ENCODE measurements around the gene ZNF850.
"Not testable (repeated sequence)": the region's sequence is repeated elsewhere in the genome, so short reads cannot be mapped to it uniquely, and the experiment has no call there.

ZNF850 gene
- 9.8 to 20.2 (median 13.1) reads per million in 3 experiments for total RNA-seq

DNA sequence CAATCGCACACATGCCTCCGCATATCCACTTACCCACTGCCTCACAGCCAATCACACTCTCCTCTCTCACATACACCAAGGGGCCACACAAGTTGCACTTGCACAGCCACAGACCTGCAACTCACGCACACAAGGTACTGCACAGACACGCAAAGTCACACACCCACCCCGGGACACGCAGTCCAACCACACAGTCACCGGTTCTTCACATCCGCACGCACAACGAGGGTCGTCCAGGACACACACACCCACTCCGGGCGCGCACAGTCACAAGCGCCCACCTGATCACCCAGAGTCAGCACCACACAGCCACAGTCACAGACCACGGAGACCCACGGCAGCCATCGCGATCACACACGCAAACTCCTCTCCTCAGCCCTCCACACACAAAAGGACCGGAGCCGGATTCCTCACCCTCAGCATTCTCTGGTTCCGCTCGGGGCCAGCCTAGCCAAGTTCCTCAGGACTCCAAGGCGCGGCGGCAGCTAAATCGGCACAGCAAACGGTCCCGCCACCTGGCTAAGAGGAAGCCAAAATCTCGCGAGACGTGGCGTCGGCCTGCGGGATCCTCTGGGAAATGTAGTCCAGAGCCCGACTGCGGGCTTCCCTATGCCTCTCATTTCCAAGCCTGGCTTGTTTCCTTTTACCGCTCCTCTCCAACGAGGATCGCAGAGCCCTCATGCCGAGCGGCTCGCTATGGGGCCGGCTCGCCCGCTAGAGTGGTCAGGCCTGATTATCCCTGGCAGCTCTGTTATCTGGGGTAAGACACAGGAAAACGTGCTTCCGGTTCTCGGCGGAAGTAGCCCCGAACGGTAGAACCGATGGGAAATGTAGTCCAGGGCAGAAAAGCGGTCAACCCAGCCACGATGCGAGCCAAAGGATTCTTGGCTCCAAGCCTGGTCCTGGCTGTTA lies at the start of gene ZNF850:
Gene ZNF850, minus strand, starts transcription at position 497 of the 912 bp plus-strand sequence. CDS start 10,201 bp downstream, outside the sequence.
- DNase-seq: peak; percentile 92

DNA sequence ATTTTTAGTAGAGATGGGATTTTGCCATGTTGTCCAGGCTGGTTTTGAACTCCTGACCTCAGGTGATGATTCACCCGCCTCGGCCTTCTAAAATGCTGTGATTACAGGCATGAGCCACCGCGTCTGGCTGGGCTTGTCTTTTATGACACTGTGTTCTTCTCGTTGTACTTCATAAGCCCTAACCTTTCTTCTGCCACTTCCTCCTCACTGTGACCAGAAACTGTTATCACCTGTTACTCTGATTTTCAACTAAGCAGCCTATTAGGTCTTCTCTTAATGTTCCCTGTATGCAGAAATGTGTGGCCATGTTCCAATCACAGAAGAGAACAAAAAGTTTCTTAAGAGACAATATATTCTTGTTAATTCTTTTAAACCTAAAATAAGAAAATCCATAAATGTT lies 49.2 kb upstream of the ZNF850 start:
- DNase-seq: no peak

DNA sequence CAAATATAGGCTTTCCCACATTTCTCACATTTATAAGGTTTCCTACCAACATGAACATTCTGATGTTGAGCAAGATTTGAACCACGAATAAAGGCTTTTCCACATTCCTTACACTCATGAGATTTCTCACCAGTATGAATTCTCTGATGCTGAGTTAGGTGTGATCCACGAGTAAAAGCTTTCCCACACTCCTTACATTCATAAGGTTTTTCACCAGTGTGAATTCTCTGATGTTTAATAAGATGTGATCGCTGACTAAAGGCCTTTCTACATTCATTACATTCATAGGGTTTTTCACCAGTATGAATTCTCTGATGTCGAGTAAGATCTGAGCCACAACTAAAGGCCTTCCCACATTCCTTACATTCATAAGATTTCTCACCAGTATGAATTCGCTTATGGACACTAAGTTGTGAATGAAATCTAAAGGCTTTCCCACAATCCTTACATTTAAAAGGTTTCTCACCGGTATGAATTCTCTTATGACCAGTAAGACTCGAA lies 46.6 kb upstream of the ZNF850 start:
- DNase-seq: no peak

DNA sequence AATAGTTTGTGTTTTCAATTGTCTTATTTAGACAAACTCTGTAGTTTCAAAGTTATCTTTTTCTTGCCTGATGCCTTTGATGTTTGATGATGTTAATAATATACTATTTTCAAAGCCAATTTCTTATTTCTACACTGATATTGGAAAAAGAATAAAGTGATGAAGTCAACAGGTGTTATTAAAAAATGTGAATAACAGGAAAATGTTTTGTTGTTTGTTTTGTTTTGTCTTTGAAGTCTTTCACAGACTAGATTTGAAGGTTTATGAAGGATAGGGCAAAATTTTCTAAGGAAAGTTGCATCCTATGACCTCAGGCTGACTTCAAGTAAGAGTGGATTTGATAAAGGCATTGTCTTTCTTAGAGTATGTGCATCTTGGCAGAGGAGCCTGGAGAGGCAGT lies 34.4 kb upstream of the ZNF850 start:
- DNase-seq: no peak

DNA sequence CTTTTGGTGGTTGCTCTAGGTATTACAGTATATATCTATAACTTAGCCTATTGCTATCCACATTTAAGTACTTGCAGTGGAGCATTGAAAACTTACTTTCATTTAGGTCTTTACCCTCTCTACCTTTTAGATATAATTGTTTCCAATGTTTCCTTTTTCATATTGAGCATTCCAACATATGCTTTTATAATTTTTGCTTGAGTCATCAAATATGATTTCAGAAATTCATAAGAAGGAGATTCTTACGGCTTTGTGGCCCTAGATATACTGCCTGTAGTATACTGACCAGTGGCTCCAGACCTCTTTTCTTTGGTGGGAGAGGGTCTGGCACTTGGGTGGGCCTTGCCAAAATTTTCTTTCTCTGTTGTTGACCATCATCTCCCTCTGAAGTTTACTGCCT lies 32.8 kb upstream of the ZNF850 start:
- no peak for DNase-seq

DNA sequence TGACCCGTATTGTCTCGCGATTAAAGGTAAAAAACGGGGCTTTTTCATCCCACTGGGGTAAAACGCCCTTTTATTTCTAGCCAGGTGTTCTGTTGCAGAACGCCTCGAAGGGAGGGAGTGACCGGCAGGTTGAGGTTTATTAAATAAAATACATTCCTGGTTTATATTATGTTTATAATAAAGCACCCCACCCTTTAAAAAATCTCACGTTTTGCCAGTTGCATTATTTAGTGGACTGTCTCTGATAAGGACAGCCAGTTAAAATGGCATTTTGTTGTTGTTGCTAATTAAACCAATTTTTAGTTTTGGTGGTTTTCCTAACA lies 25.1 kb upstream of the ZNF850 start:
- no peak for DNase-seq

DNA sequence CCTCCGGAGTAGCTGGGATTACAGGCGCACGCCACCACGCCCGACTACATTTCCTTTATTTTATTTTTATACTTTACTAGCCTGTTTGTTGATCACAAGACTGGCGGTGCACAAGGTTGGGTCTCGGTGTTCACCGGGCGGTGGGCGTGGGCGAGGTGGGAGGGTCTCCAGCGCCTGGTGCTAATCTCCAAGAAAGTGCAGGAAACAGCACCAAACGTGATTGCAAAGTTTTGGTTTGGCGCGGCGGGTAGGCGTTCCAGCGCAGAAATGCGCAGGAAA lies 24.0 kb upstream of the ZNF850 start:
- DNase-seq: no peak

DNA sequence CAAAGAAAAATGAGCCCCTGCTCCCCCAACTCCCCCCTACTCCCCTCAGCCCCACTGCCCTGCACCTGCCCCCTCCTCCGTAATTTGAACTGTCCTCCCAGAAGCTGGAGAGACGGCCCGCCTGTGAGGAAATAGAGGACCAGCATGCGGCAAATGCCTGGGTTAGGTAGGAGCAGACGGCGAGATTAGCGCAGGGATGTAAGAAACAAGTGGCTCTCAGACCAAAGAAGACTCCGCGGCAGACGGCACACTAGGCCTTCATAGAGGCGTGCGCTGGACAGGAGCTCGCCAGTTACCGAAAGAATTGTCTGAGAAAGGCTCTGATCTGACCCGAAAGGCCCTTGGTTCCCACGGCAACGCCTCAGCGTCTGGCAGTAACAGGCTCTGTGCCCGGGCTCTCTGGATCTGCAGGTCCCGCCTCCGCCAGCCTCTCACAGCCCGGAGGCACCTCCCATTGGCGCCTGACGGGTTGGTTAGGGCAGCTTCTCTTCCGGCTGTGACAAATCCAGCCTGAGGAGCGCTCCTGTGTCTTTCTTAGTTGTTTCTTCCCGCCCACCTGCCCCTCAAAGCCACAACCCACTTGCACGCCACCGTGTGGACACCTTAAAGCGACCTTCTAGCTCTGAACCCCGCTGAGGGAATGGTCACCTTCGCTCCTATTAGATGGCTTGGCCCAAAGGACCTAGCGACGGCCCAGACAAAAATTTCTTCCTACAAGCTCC lies 19.0 kb upstream of the ZNF850 start:
- not testable (repeated sequence) for DNase-seq

DNA sequence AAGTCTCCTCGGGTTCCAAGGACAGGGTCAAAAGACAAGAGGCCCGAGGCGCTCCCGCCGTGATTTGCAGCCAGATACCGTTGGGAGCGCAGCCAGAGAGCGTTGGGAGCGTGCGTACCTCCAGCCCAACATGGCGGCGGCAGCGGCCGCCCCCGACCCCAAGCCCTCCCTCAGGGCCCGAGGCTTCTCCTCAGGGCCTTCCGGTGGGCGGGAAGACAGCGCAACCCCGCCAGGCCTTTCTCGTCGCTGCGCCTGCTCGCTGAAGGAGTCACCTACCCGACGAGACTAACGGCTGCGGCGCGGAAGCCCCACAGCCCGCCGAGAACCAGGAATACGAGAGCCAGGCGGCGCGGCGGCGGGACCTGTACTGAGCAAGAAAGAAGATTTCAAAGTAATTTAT lies 3.2 kb upstream of the ZNF850 start:
- no peak for DNase-seq

DNA sequence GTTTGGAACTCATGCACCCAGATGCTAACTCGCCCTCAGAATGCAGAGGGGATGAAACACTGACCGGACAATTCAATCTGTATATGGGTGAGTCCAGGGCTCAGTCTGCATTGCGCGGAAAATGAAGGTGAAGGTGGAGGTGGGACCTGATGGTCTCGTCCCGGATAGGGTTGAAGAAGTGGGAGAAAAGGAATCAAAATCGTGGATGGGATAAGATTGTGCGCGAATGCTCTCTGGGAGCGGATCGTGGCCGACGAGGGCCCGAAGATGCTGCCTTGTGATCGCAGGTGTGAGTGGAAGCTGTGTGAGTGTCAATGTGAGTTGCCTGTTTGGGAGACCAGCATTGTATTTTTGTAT lies 594 bp upstream of the ZNF850 start:
- no peak for DNase-seq

DNA sequence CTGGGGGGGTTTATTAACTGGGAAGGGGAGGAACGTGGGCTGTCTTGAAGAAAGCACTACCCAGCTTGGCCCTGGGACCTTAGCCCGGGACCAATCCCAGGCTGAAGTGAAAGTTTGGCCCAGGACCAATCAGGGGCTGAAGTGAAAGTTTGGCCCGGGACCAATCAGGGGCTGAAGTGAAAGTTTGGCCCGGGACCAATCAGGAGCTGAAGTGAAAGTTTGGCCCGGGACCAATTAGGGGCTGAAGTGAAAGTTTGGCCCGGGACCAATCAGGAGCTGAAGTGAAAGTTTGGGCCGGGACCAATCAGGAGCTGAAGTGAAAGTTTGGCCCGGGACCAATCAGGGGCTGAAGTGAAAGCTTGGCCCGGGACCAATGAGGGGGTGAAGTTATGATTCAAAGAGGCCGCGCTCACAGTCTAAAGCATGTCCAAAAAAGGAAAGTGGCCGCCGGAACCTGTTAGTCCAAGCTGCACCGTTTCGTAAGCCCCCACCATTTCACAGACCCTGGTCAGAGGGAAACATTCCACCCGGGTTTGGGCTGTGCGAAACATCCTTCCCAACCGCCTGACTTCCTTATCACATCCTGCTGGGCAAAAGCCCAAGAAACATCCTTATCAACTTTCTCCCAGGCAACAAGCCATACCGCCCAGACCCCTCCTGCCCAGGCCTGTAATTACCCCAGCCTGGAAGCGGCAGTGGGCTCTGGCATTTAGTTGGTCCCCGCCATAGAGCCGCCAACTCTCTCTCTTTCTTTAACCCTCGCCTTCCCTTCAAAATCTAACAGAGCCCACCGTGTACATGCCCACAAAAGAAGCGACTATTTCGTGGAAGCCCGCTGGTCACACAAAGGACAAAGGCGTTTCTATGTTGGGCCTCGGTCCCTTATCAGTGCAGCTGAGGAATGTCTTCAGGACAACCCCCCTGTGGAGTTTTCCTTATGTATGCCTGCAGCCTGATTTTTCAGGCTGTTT lies 1.1 kb downstream of the ZNF850 start:
- no peak for DNase-seq

DNA sequence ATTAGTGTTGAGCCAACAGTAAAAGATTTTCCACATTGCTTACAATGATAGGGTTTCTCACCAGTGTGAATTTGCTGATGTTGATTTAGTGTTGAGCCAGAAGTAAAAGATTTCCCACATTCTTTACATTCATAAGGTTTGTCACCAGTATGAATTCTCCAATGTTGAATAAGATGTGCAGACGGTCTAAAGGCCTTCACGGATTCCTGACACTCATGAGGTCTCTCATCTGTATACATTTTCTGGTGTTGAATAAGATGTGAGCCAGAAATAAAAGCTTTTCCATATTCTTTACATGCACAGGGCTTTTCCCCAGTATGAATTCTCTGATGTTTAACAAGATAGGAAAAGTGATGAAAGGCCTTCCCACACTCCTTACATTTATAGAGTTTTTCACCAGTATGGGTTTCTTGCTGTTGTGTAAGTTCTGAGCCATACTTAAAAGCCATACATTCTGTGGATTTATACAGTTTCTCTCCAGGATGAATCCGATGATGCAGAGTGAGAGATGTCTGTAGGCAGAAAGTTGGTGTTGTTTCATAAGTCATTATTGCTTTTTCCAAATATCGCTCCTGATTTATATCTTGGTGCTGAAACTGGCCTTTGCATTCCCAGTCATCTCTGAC lies 22.4 kb downstream of the ZNF850 start:
- no peak for DNase-seq

DNA sequence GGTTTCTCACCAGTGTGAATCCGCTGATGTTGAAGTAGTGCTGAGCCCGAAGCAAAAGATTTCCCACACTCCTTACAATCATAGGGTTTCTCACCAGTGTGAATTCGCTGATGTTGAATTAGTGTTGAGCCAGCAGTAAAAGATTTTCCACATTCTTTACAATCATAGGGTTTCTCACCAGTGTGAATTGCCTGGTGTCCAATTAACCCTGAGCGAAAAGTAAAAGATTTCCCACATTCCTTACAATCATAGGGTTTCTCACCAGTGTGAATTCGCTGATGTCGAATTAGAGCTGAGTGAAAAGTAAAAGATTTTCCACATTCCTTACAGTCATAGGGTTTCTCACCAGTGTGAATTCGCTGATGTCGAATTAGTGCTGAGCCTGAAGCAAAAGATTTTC lies 23.0 kb downstream of the ZNF850 start:
- not testable (repeated sequence) for DNase-seq

DNA sequence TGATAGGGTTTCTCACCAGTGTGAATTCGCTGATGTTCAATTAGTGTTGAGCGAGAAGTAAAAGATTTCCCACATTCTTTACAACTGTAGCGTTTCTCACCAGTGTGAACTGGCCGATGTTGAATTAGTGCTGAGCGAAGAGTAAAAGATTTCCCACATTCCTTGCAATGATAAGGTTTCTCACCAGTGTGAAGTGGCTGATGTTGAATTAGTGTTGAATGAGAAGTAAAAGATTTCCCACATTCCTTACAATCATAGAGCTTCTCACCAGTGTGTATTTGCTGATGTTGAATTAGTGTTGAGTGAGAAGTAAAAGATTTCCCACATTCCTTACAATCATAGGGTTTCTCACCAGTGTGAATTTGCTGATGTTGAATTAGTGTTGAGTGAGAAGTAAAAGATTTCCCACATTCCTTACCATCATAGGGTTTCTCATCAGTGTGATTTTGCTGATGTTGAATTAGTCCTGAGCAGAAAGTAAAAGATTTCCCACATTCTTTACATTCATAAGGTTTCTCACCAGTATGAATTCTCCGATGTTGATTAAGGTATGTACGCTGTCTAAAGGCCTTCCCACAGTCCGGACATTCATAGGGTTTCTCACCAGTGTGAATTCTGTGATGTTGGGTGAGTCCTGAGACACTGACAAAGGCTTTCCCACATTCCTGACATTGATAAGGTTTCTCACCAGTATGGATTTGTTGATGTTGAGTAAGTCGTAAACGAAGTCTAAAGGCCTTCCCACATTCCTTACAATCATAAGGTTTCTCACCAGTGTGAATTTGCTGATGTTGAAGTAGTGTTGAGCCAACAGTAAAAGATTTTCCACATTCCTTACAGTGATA lies 24.0 kb downstream of the ZNF850 start:
- DNase-seq: no peak

DNA sequence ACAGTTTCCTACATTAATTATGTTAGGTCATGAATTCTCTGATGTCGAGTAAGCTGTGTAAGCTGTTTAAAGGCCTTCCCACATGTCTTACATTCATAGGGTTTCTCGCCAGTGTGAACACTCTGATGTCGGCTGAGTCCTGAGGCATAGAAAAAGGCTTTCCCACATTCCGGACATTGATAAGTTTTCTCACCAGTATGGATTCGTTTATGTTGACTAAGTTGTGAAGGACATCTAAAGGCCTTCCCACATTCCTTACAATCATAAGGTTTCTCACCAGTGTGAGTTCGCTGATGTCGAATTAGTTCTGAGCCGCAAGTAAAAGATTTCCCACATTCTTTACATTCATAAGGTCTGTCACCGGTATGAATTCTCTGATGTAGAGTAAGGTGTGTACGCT lies 24.9 kb downstream of the ZNF850 start:
- DNase-seq: no peak

DNA sequence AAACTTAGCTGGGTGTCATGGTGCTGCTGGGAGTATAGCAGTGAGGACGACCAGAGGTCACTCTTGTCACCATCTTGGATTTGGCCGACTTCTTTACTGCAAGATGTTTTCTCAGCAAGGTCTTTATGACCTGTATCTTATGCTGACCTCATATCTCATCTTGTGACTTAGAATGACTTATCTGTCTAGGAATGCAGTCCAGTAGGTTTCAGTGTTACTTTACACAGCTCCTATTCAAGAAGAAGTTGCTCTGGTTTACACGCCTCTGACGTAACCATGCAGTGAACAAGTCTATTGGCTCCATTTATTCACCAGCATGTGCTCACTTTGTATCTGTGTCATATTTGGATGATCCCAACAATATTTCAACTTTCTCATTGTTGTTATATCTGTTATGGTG lies 26.7 kb downstream of the ZNF850 start:
- no peak for DNase-seq

DNA sequence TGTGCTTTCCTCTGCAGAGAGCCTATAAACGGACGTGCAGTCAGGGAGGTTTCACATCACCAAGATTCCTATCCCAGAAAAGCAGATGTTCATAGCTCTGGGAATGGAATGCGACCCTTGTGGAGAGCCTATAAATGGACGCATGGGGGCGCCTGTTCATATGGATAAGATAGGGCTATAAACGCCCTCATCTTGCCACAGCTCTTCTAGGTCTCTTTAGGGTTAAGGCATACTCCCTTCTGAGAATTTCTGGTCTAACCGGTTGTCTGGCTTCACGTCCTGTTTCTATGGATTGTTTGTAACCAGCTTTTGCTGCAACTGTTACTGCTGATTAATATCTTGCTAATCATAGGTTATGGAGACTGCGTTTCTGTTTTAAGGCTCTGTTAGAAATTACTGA lies 36.4 kb downstream of the ZNF850 start:
- not testable (repeated sequence) for DNase-seq

DNA sequence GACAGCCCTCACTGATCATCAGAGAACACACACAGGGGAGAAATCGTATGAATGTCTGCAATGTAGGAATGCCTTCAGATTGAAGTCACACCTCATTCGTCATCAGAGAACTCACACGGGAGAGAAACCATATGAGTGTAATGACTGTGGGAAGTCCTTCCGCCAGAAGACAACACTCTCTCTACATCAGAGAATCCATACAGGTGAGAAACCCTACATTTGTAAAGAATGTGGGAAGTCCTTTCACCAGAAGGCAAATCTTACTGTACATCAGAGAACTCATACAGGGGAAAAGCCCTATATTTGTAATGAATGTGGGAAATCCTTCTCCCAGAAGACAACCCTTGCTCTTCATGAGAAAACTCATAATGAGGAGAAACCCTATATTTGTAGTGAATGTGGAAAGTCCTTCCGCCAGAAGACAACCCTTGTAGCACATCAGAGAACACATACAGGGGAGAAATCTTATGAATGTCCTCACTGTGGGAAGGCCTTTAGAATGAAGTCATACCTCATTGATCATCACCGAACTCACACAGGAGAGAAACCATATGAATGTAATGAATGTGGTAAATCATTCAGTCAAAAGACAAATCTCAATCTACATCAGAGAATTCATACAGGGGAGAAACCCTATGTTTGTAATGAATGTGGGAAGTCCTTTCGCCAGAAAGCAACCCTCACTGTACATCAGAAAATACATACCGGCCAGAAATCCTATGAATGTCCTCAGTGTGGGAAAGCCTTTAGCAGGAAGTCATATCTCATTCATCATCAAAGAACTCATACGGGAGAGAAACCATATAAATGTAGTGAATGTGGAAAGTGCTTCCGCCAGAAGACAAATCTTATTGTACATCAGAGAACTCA lies 52.7 kb downstream of the ZNF850 start:
- DNase-seq: no peak

DNA sequence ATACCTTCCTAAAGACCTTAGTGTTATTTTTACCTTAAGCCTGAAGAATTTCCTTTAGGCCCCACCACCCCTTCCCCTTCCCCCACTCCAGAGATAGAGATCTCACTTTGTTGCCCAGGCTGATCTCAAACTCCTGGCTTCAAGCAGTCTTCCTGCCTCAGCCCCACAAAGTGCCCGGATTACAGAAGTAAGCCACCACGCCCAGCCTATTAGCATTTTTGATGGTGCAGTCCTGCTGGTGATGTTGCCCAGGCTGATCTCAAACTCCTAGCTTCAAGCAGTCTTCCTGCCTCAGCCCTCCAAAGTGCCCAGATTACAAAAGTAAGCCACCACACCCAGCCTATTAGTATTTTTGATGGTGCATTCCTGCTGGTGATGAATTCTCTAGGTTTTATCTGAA lies 63.2 kb downstream of the ZNF850 start:
- no peak for DNase-seq

DNA sequence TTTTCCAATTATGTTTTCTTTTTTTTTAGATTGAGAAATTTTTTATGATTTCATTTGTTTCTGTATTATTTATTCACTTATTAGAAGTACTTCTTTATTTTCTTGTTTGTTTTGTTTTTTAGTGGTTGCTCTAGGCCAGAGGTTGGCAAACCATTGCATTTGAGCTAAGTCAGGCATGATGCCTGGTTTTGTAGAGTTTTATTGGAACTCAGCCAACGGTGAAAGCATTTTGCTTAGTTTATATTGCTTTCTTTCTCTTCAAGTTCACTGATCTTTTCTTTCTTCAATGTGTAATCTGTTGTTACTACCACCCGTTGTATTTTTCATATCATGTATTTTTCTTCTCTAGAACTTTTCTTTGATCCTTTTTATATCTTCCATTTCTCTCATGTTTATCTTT lies 65.5 kb downstream of the ZNF850 start:
- no peak for DNase-seq

DNA sequence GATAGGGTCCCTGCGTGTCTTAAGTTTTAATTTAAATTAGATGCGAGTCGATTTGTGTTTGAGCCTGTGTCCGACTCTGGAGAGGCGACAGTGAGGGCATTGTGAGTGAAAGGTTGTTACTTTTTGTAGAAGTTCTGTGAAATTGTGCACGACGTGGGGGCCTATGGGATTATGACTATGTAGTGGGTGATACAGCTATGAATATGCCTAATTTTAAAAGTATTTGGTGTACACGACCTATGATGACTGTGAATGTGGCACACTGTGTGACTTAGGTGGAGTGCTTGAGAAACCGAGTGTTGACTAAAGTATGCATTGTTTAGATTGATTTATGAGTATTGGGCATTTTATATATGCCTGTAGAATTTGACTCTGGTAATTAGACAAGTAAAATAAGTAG lies 84.5 kb downstream of the ZNF850 start:
- no peak for DNase-seq
